ENCODE results near the gene TTLL10. TPM values are rescaled to one million over a fixed set of nuclear protein-coding genes. Genes with fewer than 3 reads are reported as not detected.

TTLL10 gene
- total RNA-seq, 1 donor from 2014 or later, result not detected

DNA sequence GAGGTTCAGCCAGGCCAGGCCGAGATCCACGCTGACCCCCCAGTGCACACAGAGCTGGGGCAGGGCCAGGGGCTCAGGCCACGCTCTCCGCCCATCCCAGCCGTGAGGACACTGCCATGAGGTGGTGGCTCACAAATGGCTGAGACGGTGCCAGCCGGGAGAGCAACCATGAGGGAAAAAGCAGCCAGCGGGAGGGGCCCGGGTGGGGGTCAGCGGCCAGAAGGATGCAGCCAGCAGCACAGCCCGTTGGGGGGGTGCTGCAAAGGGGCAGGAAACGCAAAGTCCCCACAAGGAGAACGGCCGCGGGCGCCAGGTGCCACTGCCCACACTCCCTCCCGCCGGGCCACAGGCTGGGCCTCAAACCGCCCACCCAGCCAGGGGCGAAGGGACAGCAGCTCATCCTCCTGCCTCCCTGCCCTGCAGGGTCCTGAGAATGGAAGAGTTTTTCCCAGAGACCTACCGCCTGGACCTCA, 8.3 kb downstream of the TTLL10 start:
- H3K4me3 ChIP-seq, result no peak overlapping the region
- no peak for DNase-seq (ENCODE audit: extremely low spot score in 2 of 2)
- H3K36me3 ChIP-seq, result no peaks in the 10 kb centered on the region
- H3K27me3 ChIP-seq, result peaks cover 4% of the 10 kb centered on the region
- no peaks in the 10 kb centered on the region for H3K4me1 ChIP-seq
- intact Hi-C loops (cut with DNase I), result no loop called here
- H3K9me3 ChIP-seq, result no peaks in the 10 kb centered on the region
- H3K27ac ChIP-seq, result no peak overlapping the region
- no peak for TF ChIP-seq POLR2AphosphoS5 (IDR thresholded peaks at IDR 0.05; ENCODE audit: insufficient read depth in 1 of 2, low read depth in 1 of 2)
- TF ChIP-seq, protein P1, sequence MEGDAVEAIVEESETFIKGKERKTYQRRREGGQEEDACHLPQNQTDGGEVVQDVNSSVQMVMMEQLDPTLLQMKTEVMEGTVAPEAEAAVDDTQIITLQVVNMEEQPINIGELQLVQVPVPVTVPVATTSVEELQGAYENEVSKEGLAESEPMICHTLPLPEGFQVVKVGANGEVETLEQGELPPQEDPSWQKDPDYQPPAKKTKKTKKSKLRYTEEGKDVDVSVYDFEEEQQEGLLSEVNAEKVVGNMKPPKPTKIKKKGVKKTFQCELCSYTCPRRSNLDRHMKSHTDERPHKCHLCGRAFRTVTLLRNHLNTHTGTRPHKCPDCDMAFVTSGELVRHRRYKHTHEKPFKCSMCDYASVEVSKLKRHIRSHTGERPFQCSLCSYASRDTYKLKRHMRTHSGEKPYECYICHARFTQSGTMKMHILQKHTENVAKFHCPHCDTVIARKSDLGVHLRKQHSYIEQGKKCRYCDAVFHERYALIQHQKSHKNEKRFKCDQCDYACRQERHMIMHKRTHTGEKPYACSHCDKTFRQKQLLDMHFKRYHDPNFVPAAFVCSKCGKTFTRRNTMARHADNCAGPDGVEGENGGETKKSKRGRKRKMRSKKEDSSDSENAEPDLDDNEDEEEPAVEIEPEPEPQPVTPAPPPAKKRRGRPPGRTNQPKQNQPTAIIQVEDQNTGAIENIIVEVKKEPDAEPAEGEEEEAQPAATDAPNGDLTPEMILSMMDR (IDR thresholded peaks at IDR 0.05), result no peak
- no peak for TF ChIP-seq POLR2A (IDR thresholded peaks at IDR 0.05)

DNA sequence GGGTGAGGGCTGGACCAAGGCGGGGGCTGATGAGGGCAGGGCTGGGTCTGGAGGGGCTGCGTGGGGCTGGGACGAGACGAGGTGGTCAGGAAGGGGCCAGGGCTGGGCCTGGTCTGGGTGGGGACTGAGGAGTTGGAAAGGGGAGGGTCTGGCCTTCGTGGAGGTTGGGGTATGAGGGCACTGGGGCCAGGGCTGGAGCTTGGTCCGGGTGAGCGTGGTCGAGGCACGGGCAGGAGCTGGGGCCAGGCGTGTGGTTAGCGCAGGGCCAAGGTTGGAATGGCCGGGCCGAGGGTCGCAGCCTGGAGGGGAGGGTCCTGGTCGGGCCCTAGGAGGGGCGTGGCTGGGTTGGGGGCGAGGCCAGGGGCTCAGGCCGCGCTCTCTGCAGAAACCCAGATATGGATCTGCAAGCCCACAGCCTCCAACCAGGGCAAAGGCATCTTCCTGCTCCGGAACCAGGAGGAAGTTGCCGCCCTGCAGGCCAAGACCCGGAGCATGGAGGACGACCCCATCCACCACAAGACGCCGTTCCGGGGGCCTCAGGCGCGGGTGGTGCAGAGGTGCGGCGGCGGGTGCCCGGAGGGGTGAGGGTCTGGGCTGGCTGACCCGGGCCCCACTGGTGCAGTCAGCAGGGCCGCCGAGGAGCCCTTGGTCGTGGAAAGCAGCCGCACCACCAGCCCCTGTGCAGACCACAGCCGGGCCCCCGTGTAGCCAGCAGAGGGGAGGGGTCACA, 9.0 kb downstream of the TTLL10 start:
- TF ChIP-seq POLR2A (IDR thresholded peaks at IDR 0.05), result no peak
- TF ChIP-seq, protein P1 (IDR thresholded peaks at IDR 0.05), result no peak
- no peak for TF ChIP-seq POLR2AphosphoS5 (IDR thresholded peaks at IDR 0.05; ENCODE audit: insufficient read depth in 1 of 2, low read depth in 1 of 2)
- DNase-seq (ENCODE audit: extremely low spot score in 2 of 2), result no peak
- H3K36me3 ChIP-seq, result no peaks in the 10 kb centered on the region
- H3K9me3 ChIP-seq, result no peaks in the 10 kb centered on the region
- no peak overlapping the region for H3K27ac ChIP-seq
- H3K27me3 ChIP-seq, result peaks cover 4% of the 10 kb centered on the region
- H3K4me1 ChIP-seq, result no peaks in the 10 kb centered on the region
- no peak overlapping the region for H3K4me3 ChIP-seq
- intact Hi-C loops (cut with DNase I), result no loop called here

GRCh38 chr1:1183221-1183747, 9.6 kb downstream of the TTLL10 start:
- no peak for DNase-seq (ENCODE audit: extremely low spot score in 2 of 2)
- no peaks in the 10 kb centered on the region for H3K4me1 ChIP-seq
- H3K27me3 ChIP-seq, result peaks cover 4% of the 10 kb centered on the region
- TF ChIP-seq, protein P1 (IDR thresholded peaks at IDR 0.05), result no peak
- no peak for TF ChIP-seq POLR2AphosphoS5 (IDR thresholded peaks at IDR 0.05; ENCODE audit: insufficient read depth in 1 of 2, low read depth in 1 of 2)
- no peak for TF ChIP-seq POLR2A (IDR thresholded peaks at IDR 0.05)
- no peak overlapping the region for H3K4me3 ChIP-seq
- H3K27ac ChIP-seq, result no peak overlapping the region
- no peaks in the 10 kb centered on the region for H3K9me3 ChIP-seq
- intact Hi-C loops (cut with DNase I), result no loop called here
- H3K36me3 ChIP-seq, result no peaks in the 10 kb centered on the region

DNA sequence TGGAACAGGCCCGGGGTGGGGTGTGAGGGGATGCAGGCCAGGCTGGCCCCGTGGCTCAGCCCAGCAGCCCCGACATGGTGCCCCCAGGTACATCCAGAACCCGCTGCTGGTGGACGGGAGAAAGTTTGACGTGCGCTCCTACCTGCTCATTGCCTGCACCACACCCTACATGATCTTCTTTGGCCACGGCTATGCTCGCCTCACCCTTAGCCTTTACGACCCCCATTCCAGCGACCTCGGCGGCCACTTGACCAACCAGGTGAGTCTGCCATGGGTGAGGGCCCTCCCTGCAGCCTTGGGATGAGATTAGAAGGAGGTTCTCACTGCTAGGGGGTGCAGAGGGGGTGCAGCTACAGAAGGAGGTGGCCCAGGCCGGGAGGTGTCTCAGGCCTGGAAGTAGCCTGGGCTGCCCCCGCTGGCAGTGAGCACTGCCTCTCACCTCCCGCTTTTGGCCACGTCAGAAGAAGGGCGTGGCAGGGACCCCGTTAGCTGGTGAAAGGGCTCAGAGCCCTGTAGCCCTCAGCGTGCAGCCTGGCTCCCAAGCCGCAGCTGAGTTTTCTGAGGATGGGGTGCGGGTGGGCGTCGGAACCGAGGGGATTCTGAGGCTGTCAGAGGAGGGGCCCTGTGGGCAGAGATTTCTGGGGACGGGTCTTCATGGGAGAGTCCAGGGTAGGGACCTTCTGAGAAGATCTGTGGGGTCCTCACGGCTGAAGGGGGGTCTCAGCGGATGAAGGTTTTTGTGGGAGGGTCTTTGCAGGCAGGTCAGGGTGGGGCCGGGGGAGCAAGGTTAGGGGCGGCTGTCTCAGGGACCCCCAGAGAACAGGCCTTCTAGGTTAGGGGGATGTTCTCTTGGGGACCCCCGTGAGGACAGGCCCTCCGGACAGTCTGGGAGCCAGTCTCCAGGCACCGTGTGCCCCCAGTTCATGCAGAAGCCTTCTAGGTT, 10.4 kb downstream of the TTLL10 start:
- H3K27me3 ChIP-seq, result peaks cover 4% of the 10 kb centered on the region
- no peaks in the 10 kb centered on the region for H3K4me1 ChIP-seq
- H3K9me3 ChIP-seq, result no peaks in the 10 kb centered on the region

GRCh38 chr1:1185101-1185765, 11.6 kb downstream of the TTLL10 start:
- TF ChIP-seq POLR2AphosphoS5 (IDR thresholded peaks at IDR 0.05; ENCODE audit: insufficient read depth in 1 of 2, low read depth in 1 of 2) (no peak), POLR2A (IDR thresholded peaks at IDR 0.05) (no peak)
- TF ChIP-seq, protein P1 (IDR thresholded peaks at IDR 0.05), result no peak

More for the DNA sequence above, 10.4 kb downstream of the TTLL10 start:
- Histone ChIP-seq H3K27ac (no peak overlapping the region), H3K4me3 (no peak overlapping the region), H3K36me3 (no peaks in the 10 kb centered on the region)
- no peak for TF ChIP-seq POLR2A (IDR thresholded peaks at IDR 0.05)
- no peak for DNase-seq (ENCODE audit: extremely low spot score in 2 of 2)
- intact Hi-C loops (cut with DNase I), result no loop called here

More at GRCh38 chr1:1185101-1185765, 11.6 kb downstream of the TTLL10 start:
- no peaks in the 10 kb centered on the region for H3K4me1 ChIP-seq
- H3K27me3 ChIP-seq, result no peaks in the 10 kb centered on the region
- intact Hi-C loops (cut with DNase I), result no loop called here
- no peak for DNase-seq (ENCODE audit: extremely low spot score in 2 of 2)
- no peak overlapping the region for H3K27ac ChIP-seq
- H3K36me3 ChIP-seq, result no peaks in the 10 kb centered on the region
- H3K9me3 ChIP-seq, result no peaks in the 10 kb centered on the region
- H3K4me3 ChIP-seq, result no peak overlapping the region

All from vagina (tissue), 2 donors.